Measurements from ENCODE around the gene TMEFF1.

TMEFF1 gene

GRCh38 chr9:100581081-100581480 is 108.1 kb downstream of the TMEFF1 start:
- TF ChIP-seq, protein P1, sequence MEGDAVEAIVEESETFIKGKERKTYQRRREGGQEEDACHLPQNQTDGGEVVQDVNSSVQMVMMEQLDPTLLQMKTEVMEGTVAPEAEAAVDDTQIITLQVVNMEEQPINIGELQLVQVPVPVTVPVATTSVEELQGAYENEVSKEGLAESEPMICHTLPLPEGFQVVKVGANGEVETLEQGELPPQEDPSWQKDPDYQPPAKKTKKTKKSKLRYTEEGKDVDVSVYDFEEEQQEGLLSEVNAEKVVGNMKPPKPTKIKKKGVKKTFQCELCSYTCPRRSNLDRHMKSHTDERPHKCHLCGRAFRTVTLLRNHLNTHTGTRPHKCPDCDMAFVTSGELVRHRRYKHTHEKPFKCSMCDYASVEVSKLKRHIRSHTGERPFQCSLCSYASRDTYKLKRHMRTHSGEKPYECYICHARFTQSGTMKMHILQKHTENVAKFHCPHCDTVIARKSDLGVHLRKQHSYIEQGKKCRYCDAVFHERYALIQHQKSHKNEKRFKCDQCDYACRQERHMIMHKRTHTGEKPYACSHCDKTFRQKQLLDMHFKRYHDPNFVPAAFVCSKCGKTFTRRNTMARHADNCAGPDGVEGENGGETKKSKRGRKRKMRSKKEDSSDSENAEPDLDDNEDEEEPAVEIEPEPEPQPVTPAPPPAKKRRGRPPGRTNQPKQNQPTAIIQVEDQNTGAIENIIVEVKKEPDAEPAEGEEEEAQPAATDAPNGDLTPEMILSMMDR (IDR thresholded peaks at IDR 0.05; ENCODE audit: low read depth, low read length, missing control alignments), result no peak
- no peak for DNase-seq (ENCODE audit: extremely low read depth, low read depth)
- no peak overlapping the region for H3K4me3 ChIP-seq (replicated peaks; ENCODE audit: low read depth, low read length)

- TF ChIP-seq, protein P1 (IDR thresholded peaks at IDR 0.05; ENCODE audit: low read depth, low read length, missing control alignments), result no peak
- no peak for DNase-seq (ENCODE audit: extremely low read depth, low read depth)
- H3K4me3 ChIP-seq (replicated peaks; ENCODE audit: low read depth, low read length), result no peak overlapping the region
Measured at GRCh38 chr9:100581661-100582060, 108.7 kb downstream of the TMEFF1 start.

GRCh38 chr9:100583014-100583802 is 110.3 kb downstream of the TMEFF1 start:
- DNase-seq (ENCODE audit: extremely low read depth, low read depth), result no peak
- TF ChIP-seq, protein P1 (IDR thresholded peaks at IDR 0.05; ENCODE audit: low read depth, low read length, missing control alignments), result no peak
- no peak overlapping the region for H3K4me3 ChIP-seq (replicated peaks; ENCODE audit: low read depth, low read length)

- TF ChIP-seq, protein P1 (IDR thresholded peaks at IDR 0.05; ENCODE audit: low read depth, low read length, missing control alignments), result no peak
- no peak overlapping the region for H3K4me3 ChIP-seq (replicated peaks; ENCODE audit: low read depth, low read length)
- DNase-seq (ENCODE audit: extremely low read depth, low read depth), result no peak
Measured at GRCh38 chr9:100584951-100585350, 112.0 kb downstream of the TMEFF1 start.

DNA sequence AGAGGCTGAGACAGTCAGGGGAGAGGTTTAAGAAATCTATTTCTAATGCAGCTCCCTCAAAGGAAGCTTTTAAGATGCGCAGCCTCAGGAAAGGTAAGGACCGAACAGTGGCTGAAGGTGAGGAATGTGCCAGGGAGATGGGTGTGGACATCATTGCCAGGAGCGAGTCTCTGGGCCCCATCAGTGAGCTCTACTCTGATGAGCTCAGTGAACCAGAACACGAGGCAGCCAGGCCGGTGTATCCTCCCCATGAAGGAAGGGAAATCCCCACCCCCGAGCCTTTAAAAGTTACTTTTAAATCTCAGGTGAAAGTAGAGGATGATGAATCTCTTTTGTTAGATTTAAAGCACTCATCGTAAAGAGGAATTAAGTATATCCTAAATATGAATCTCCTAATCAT is 113.1 kb downstream of the TMEFF1 start:
- DNase-seq (ENCODE audit: extremely low read depth, low read depth), result no peak
- H3K4me3 ChIP-seq (replicated peaks; ENCODE audit: low read depth, low read length), result no peak overlapping the region
- TF ChIP-seq, protein P1 (IDR thresholded peaks at IDR 0.05; ENCODE audit: low read depth, low read length, missing control alignments), result no peak

DNA sequence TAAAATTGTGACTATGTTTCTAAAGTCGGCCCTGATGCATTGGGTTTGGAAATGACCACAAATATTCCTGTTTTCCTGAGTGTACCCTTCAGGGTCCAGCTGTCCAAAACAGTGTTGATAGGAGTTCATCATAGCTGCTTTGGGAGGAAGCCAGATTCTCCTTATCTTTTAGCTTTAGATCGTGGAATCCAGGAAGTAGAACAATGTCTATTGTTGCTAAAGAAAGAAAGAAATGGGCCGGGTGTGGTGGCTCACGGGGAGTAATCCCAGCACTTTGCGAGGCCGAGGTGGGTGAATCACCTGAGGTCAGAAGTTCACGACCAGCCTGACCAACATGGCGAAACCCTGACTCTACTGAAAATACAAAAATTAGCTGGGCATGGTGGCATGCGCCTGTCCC is 114.4 kb downstream of the TMEFF1 start:
- no peak overlapping the region for H3K4me3 ChIP-seq (replicated peaks; ENCODE audit: low read depth, low read length)
- no peak for DNase-seq (ENCODE audit: extremely low read depth, low read depth)
- TF ChIP-seq, protein P1 (IDR thresholded peaks at IDR 0.05; ENCODE audit: low read depth, low read length, missing control alignments), result no peak
